GM18519 (cell line): ENCODE measurements around the gene TMEM8B.
"Not testable (repeated sequence)": the region's sequence is repeated elsewhere in the genome, so short reads cannot be mapped to it uniquely, and the experiment has no call there.

ENCODE experiments used
- ATAC-seq: cut with Tn5 transposase; IDR thresholded peaks from one replicate; pipeline ENCODE4 v1.9.1; 2021; ENCODE audit warnings: mild to moderate bottlenecking, moderate library complexity; ENCODE audit not compliant: unreplicated experiment, low FRiP score

TMEM8B gene

DNA sequence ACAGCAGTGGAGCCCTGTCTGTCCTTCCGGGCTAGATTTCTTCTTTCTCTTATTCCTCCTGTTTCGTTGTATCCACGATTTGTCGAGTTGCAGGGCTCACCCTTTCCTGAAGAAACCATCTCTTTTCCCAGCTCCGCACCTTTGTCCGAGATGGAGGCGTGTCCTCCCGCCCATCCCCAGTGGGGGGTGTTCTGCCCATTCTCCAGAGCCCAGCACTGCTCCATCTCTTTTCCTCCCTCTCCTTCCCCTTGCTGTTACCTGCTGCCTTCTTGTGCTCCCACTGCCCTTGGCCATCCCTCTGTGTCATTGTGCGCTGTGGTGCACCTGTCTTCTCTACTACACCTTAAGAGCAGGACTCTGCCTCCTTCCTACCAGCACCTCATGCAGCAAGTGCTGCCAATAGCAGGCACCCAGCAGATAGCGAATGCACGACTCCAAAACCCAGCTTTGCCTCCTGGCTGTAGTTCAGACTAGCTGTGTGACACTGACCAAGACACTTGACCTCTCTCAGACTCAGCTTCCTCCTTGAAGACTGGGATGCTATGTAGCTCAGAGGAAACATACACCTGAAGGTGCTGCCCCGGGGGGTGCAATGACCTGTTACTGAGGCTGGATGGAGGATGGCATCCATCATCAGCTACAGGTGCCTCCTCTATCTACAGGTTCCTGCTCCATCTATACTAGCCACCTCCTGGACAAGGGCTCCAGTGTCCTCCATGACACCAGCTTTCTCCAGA lies 32.3 kb downstream of the TMEM8B start:
- ATAC-seq: no peak

- ATAC-seq: no peak
Measured at GRCh38 chr9:35862328-35862727, 33.3 kb downstream of the TMEM8B start.

DNA sequence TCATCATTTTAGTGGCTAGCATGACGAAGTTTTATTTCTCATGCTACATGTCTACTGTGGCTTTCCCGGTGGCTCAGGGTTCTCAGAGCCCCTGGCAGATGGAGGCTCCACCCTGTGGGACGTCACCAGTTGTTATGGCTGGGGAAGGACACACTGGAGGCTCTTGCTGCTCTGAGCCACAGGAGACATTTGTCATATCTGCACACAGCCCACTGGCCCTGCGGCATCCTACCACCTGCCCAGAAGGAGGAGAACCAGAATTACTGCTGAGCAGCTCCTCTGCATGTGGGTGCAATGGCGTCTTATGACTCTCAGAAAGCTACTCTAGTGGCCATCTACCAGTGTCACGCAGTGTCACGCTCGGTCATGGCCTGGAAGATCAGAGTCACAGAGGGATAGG lies 34.6 kb downstream of the TMEM8B start:
- no peak for ATAC-seq

GRCh38 chr9:35864695-35865255 lies 35.7 kb downstream of the TMEM8B start:
- ATAC-seq: no peak

GRCh38 chr9:35867538-35867937 lies 38.5 kb downstream of the TMEM8B start:
- ATAC-seq: no peak

- no peak for ATAC-seq
Measured at GRCh38 chr9:35868933-35869332, 39.9 kb downstream of the TMEM8B start.

- ATAC-seq: no peak
Measured at GRCh38 chr9:35869621-35870216, 40.7 kb downstream of the TMEM8B start.

- ATAC-seq: no peak
Measured at GRCh38 chr9:35870351-35870923, 41.4 kb downstream of the TMEM8B start, which contains the start of gene OR13J1. Gene OR13J1 (minus strand): TSS chr9:35870401. CDS start chr9:35870401, 0 bp downstream.

DNA sequence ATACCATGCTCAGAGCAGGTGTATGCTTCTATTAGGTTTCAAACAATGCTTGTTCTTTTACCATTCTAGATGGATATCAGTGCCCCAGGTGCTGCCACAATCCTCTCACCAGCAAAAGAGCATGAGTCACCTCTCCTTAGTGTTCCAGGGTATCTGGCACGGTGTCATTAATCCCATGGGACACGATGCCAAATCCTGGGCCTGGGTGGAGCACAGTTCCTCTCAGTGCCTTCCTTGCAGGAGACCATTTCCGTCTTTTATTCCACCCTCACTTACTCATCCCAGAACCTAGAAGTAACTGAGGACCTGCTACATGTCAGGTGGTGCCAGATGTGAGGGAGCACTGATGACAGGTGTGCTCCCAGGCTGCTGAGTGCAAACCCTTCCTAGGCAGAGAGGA lies 42.5 kb downstream of the TMEM8B start:
- no peak for ATAC-seq

DNA sequence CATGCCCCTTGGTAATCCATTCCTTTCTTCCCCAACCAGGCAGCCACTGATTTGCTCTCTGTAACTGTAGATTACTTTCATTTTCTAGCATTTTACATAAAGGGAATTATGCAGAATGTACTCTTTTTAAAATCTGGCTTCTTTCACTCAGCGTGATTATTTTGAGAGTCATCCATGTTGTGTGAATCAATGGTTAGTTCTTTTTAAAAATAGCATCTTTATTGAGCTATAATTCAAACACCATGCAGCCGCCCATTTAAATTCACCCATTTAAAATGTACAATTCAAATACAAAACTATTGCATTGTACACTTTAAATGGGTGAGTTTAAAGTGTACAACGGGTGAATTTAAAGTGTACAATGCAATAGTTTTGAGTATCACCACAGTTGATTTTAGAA lies 43.5 kb downstream of the TMEM8B start:
- no peak for ATAC-seq

GRCh38 chr9:35882263-35882848 lies 53.3 kb downstream of the TMEM8B start:
- ATAC-seq: no peak

- no peak for ATAC-seq
Measured at GRCh38 chr9:35882996-35883395, 54.0 kb downstream of the TMEM8B start.

GRCh38 chr9:35884908-35885307 lies 55.9 kb downstream of the TMEM8B start:
- ATAC-seq: not testable (repeated sequence)

- no peak for ATAC-seq
Measured at GRCh38 chr9:35891646-35892045, 62.6 kb downstream of the TMEM8B start.

DNA sequence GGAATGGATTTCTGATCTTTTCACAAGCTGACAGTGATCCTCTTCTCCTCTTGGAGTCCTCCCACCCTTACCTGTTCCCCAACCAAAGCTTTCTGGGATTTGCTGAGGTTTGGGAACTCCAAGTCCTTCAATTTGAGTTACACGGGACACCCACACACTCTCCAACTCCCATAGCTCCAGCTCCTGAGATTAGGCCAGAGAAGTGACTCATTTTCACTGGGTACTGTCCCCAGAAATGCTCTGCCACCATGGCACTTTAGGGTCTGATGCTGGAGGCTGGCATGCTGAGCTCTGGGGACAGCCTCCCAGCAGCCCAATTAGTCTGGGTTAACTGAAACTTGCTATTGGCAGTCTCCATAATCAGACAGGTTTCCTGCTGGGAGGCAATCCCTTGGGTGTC lies 63.0 kb downstream of the TMEM8B start:
- no peak for ATAC-seq

DNA sequence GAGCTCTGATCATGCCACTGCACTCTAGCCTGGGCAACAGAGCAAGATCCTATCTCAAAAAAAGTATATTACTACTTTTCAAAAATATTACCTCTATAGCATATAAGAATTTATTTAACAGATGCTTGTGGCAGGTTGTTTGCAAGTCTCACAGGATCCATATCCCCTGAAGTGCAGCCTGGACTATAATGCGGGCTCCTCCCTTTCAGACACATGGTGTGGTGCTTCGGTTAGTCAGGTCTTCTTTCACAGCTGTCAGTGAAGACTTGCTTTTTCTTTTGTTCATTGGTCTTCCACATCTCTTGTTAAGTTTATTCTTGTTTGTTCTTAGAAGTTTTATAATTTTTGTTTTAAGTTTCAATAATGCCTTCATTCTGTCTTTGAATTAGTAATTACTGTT lies 67.5 kb downstream of the TMEM8B start:
- no peak for ATAC-seq

GRCh38 chr9:35897376-35898099 lies 68.5 kb downstream of the TMEM8B start:
- not testable (repeated sequence) for ATAC-seq

DNA sequence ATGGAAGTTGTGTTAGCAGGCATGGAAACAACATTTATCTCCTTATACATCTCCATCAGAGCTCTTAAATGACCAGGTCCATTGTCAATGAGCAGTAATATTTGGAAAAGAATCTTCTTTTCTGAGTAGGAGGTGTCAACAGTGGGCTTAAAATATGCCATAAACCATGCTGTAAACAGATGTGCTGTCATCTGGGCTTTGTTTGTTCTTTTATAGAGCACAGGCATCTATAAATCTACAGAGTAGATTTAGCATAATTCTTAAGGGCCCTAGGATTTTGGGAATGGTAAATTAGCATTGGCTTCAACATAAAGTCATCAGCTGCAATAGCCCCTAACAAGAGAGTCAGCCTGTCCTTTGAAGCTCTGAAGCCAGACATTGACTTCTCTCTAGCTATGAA lies 69.3 kb downstream of the TMEM8B start:
- ATAC-seq: no peak

- ATAC-seq: no peak
Measured at GRCh38 chr9:35899021-35899420, 70.0 kb downstream of the TMEM8B start.

GRCh38 chr9:35903049-35903448 lies 74.0 kb downstream of the TMEM8B start:
- no peak for ATAC-seq

GRCh38 chr9:35904338-35904737 lies 75.3 kb downstream of the TMEM8B start:
- ATAC-seq: no peak
